ENCODE results near the gene DNM1.

DNA sequence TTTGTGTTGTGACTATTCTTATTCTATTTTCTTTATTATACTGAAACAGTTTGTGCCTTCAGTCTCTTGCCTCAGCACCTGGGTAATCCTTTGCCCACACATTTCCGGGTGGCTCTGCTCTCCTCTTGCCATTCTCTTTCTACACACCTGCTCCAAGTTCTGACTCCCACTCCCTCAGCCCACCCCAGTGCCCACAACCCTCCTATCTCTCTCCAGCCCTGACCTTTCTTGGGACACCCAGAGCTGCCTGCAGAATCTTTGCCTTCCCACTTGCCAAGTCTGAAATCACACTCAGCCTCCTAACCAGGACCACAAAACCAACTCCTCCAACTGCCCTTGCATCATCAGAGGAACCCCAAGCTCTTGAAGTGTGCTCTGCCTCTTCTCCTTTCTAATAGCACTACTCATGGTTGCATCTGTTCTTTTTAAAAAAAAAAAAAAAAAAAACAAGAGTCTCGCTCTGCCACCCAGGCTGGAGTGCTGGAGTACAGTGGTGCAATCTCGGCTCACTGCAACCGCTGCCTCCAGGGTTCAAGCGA lies 77.0 kb downstream of the DNM1 start:
- TF ChIP-seq, protein P1, sequence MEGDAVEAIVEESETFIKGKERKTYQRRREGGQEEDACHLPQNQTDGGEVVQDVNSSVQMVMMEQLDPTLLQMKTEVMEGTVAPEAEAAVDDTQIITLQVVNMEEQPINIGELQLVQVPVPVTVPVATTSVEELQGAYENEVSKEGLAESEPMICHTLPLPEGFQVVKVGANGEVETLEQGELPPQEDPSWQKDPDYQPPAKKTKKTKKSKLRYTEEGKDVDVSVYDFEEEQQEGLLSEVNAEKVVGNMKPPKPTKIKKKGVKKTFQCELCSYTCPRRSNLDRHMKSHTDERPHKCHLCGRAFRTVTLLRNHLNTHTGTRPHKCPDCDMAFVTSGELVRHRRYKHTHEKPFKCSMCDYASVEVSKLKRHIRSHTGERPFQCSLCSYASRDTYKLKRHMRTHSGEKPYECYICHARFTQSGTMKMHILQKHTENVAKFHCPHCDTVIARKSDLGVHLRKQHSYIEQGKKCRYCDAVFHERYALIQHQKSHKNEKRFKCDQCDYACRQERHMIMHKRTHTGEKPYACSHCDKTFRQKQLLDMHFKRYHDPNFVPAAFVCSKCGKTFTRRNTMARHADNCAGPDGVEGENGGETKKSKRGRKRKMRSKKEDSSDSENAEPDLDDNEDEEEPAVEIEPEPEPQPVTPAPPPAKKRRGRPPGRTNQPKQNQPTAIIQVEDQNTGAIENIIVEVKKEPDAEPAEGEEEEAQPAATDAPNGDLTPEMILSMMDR (IDR thresholded peaks at IDR 0.05; ENCODE audit: poor library complexity), result no peak
- no peak for TF ChIP-seq EZH2 (IDR thresholded peaks at IDR 0.05; ENCODE audit: borderline replicate concordance)
- TF ChIP-seq EZH2phosphoT487 (IDR thresholded peaks at IDR 0.05; ENCODE audit: low read depth, severe bottlenecking, unreplicated experiment), result no peak
